Upper lobe of left lung (tissue), 6 donors: Measurements from ENCODE around the gene PRDM2. TPM values are rescaled to one million over a fixed set of nuclear protein-coding genes. Genes with fewer than 3 reads are reported as not detected.

Experiments used
- ATAC-seq, 2 donors: fragments of 200-7000 bp; cut with Tn5 transposase; one replicate each; pipeline ENCODE4 v1.9.1; 2022; ENCODE audit warnings: mild to moderate bottlenecking in 2 of 2, moderate library complexity in 2 of 2; ENCODE audit not compliant: low FRiP score in 2 of 2
- DNase-seq, 2 donors: peaks; one replicate each; pipeline ENCODE4 v3.0.0-alpha.2; 2019 to 2020
- H3K27ac ChIP-seq, 4 donors: fragments of 200-600 bp; sonication (generic); one replicate each; pipeline ENCODE4 v1.5.1; 2016 to 2019
- H3K27me3 ChIP-seq, 4 donors: fragments of 200-600 bp; sonication (generic); one replicate each; pipeline ENCODE4 v1.5.1; 2017 to 2019
- H3K36me3 ChIP-seq, 4 donors: fragments of 200-600 bp; sonication (generic); one replicate each; pipeline ENCODE4 v1.5.1; 2016 to 2019
- H3K4me1 ChIP-seq, 4 donors: fragments of 200-600 bp; sonication (generic); one replicate each; pipeline ENCODE4 v1.5.1; 2018 to 2019
- H3K4me3 ChIP-seq, 4 donors: fragments of 200-600 bp; sonication (generic); one replicate each; pipeline ENCODE4 v1.5.1; 2017 to 2019; ENCODE audit warnings: mild to moderate bottlenecking in 2 of 4, moderate library complexity in 1 of 4
- H3K9me3 ChIP-seq, 4 donors: fragments of 200-600 bp; sonication (generic); one replicate each; pipeline ENCODE4 v1.5.1; 2018 to 2019
- EP300 ChIP-seq, 4 donors: sonication (generic); formaldehyde crosslinking; IDR thresholded peaks; one replicate each; pipeline ENCODE4 v1.5.1; 2017; ENCODE audit warnings: antibody characterized with exemption in 4 of 4, control low read depth in 2 of 4
- POLR2A ChIP-seq, 4 donors: fragments of 450-650 bp; IDR thresholded peaks; one replicate each; pipeline ENCODE4 v1.5.1; 2016 to 2017; ENCODE audit warnings: antibody characterized with exemption in 4 of 4, mild to moderate bottlenecking in 2 of 4
- POLR2AphosphoS5 ChIP-seq, 2 donors: sonication (generic); formaldehyde crosslinking; IDR thresholded peaks; one replicate each; pipeline ENCODE4 v1.5.1; 2017; ENCODE audit warnings: antibody characterized with exemption in 2 of 2
- WGBS, 2 donors: methylation state at CpG; one replicate each; pipeline ENCODE4 v1.1.5; 2017 to 2018; 5-methylcytosine and 5-hydroxymethylcytosine counted together
- total RNA-seq, 6 donors: library from RNA; depleted of rRNA in 4 of 6; stranded (reverse); fragments of >200 nt in 4 of 6; gene quantifications; one replicate each; pipeline versions ENCODE4 v1.1.0 to v1.2.1, GENCODE V29; 2016 to 2021
- TF ChIP-seq, protein P1 (sequence below), 6 experiments: fragments of 450-650 bp in 4 of 6; fragments of 200-600 bp in 2 of 6; sonication (generic) in 2 of 6; IDR thresholded peaks; one replicate each; pipeline ENCODE4 v1.5.1; 2016 to 2019; ENCODE audit warnings: antibody characterized with exemption in 6 of 6
- donor health status: DM: no; HTN: no; CAD: no; lungs with moderate emphysema.
- donor health status: DM: no; HTN: yes; CAD: no; lungs with severe emphysema.

Gene PRDM2
- total RNA-seq, 6 donors from 2014 or later: 35.0 to 70.2 (median 40.9) TPM

DNA sequence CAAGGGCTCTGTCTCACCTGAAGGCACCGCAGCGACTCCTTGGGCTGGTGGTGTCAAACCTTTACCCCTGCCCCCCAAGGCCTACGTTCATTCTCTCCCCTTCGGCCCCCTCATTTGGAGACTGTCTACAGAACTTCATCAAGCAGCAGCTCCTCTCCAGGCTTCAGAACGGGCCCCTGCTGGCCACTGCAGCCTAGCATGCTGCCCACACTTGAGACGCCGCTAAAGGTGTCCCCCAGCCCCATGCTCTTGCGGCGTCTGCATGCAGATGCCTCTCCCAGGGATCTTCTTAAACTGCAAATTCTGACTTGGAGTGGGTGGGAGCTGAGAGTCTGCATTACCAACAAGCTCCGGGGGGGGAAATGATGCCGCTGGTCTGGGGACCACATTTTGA is 104.2 kb downstream of the PRDM2 start:
- ATAC-seq: no peak
- Histone ChIP-seq H3K4me1 (peaks cover 0 to 12% (median 3%) of the 10 kb centered on the region in 4 donors), H3K4me3 (no peak overlapping the region)

DNA sequence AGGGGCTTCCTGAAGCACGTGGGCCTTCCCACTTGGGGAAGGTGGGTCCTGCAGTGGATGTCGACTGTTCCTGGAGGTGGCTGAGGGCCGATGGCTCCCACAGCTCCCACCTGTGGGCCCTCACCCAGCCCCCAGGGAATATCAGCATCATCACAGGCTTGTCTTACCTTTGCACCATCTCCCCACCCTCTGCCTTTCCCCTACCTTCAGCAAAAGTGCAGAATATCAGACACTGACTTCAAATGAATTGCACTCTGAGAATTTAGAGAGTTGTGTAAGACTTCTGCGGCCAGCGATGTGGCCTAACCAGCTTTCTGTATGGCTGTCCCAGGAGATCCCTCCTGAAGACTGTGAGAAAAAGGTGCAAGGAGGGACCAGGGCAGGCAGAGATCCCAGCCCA is 105.4 kb downstream of the PRDM2 start:
- Histone ChIP-seq H3K27ac (no peak overlapping the region), H3K4me1 (peaks cover 0 to 12% (median 3%) of the 10 kb centered on the region in 4 donors), H3K27me3 (no peaks in the 10 kb centered on the region), H3K4me3 (no peak overlapping the region), H3K9me3 (no peaks in the 10 kb centered on the region), H3K36me3 (peaks cover 0 to 9% (median 0%) of the 10 kb centered on the region in 4 donors)
- TF ChIP-seq EP300 (IDR thresholded peaks at IDR 0.05): no peak
- ATAC-seq: no peak
- 80 to 89% methylated on average over 4 to 5 of the region's 5 CpGs for WGBS, 2 donors
- DNase-seq: no peak

More for the DNA sequence above, 104.2 kb downstream of the PRDM2 start:
- Histone ChIP-seq H3K27me3 (no peaks in the 10 kb centered on the region), H3K36me3 (peaks cover 0 to 9% (median 0%) of the 10 kb centered on the region in 4 donors), H3K9me3 (no peaks in the 10 kb centered on the region), H3K27ac (no peak overlapping the region)
- no peak for DNase-seq
- 96 to 98% methylated on average over 10 to 11 of the region's 11 CpGs for WGBS, 2 donors
- no peak for TF ChIP-seq POLR2AphosphoS5 (IDR thresholded peaks at IDR 0.05)
- TF ChIP-seq EP300 (IDR thresholded peaks at IDR 0.05): no peak
- TF ChIP-seq, protein P1, sequence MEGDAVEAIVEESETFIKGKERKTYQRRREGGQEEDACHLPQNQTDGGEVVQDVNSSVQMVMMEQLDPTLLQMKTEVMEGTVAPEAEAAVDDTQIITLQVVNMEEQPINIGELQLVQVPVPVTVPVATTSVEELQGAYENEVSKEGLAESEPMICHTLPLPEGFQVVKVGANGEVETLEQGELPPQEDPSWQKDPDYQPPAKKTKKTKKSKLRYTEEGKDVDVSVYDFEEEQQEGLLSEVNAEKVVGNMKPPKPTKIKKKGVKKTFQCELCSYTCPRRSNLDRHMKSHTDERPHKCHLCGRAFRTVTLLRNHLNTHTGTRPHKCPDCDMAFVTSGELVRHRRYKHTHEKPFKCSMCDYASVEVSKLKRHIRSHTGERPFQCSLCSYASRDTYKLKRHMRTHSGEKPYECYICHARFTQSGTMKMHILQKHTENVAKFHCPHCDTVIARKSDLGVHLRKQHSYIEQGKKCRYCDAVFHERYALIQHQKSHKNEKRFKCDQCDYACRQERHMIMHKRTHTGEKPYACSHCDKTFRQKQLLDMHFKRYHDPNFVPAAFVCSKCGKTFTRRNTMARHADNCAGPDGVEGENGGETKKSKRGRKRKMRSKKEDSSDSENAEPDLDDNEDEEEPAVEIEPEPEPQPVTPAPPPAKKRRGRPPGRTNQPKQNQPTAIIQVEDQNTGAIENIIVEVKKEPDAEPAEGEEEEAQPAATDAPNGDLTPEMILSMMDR (IDR thresholded peaks at IDR 0.05): no peak
- no peak for TF ChIP-seq POLR2A (IDR thresholded peaks at IDR 0.05)

DNA sequence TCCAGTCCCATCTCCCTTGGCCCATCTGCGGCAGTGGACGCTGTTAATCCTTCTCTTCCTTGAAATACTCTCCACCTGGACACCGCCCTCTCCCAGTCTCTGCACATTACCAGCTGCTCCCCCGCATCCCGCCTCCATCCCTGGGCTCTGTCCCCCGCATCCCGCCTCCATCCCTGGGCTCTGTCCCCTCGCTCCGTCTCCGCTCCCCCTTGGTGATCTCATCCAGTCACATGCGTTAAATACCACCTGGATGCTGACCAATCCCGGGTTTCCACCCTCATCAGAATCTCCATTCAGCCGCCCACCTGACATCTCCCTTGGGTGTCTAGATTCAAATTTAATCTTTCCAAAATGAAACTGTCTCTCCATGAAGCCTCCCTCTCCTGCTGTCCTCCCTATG is 106.1 kb downstream of the PRDM2 start:
- no peak for DNase-seq
- 94 to 96% methylated on average over 13 of the region's 13 CpGs for WGBS, 2 donors
- H3K4me1 ChIP-seq: peaks cover 0 to 6% (median under 1%) of the 10 kb centered on the region in 4 donors
- H3K9me3 ChIP-seq: no peaks in the 10 kb centered on the region
- H3K27me3 ChIP-seq: no peaks in the 10 kb centered on the region
- no peak overlapping the region for H3K4me3 ChIP-seq
- peaks cover 0 to 9% (median 0%) of the 10 kb centered on the region in 4 donors for H3K36me3 ChIP-seq
- ATAC-seq: no peak
- no peak for TF ChIP-seq EP300 (IDR thresholded peaks at IDR 0.05)
- no peak overlapping the region for H3K27ac ChIP-seq

- no peaks in the 10 kb centered on the region for H3K4me1 ChIP-seq
- H3K27ac ChIP-seq: no peak overlapping the region
- TF ChIP-seq, protein P1 (IDR thresholded peaks at IDR 0.05): peak in 3 of 6 experiments; percentile 12 to 39 (median 17)
- TF ChIP-seq POLR2AphosphoS5 (IDR thresholded peaks at IDR 0.05): no peak
- H3K4me3 ChIP-seq: no peak overlapping the region
- no peaks in the 10 kb centered on the region for H3K9me3 ChIP-seq
- peaks cover 0 to 9% (median 0%) of the 10 kb centered on the region in 4 donors for H3K36me3 ChIP-seq
- no peaks in the 10 kb centered on the region for H3K27me3 ChIP-seq
- 68 to 86% methylated on average over 7 of the region's 7 CpGs for WGBS, 2 donors
- DNase-seq (no peak), ATAC-seq (no peak)
Measured at GRCh38 chr1:13807209-13807608, 107.2 kb downstream of the PRDM2 start.

DNA sequence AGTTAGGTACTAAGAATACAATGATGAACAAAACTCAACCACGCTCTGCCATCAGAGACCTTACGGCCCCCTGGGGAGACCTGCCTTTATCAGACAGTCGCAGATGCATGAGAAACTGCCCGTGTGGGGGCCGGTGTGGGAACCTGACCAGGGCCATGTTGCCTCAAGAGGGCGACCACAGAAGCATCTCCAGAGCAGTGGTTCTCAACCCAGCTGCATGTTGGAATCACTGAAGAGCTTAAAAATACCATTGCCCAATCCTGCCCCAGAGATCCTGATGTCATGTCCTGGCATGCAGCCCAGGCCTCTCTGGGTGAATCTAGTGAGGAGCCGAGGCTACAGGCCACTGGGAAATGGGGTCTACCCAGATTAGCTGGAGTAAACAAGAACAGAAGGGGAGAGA is 108.7 kb downstream of the PRDM2 start:
- H3K36me3 ChIP-seq: peaks cover 0 to 9% (median 0%) of the 10 kb centered on the region in 4 donors
- DNase-seq (no peak), ATAC-seq (no peak)
- H3K27me3 ChIP-seq: no peaks in the 10 kb centered on the region
- H3K27ac ChIP-seq: no peak overlapping the region
- 85 to 87% methylated on average over 7 of the region's 7 CpGs for WGBS, 2 donors
- H3K4me3 ChIP-seq: no peak overlapping the region
- TF ChIP-seq EP300 (IDR thresholded peaks at IDR 0.05): no peak
- no peak for TF ChIP-seq POLR2A (IDR thresholded peaks at IDR 0.05)
- TF ChIP-seq POLR2AphosphoS5 (IDR thresholded peaks at IDR 0.05): no peak
- TF ChIP-seq, protein P1 (IDR thresholded peaks at IDR 0.05): no peak
- H3K4me1 ChIP-seq: peaks cover 0 to 9% (median 0%) of the 10 kb centered on the region in 4 donors
- no peaks in the 10 kb centered on the region for H3K9me3 ChIP-seq

- Histone ChIP-seq H3K4me3 (no peak overlapping the region), H3K9me3 (no peaks in the 10 kb centered on the region), H3K27me3 (no peaks in the 10 kb centered on the region), H3K27ac (no peak overlapping the region), H3K36me3 (peaks cover 0 to 9% (median 0%) of the 10 kb centered on the region in 4 donors), H3K4me1 (peaks cover 0 to 9% (median 0%) of the 10 kb centered on the region in 4 donors)
- DNase-seq (no peak), ATAC-seq (no peak)
- no peak for TF ChIP-seq POLR2AphosphoS5 (IDR thresholded peaks at IDR 0.05)
- no peak for TF ChIP-seq EP300 (IDR thresholded peaks at IDR 0.05)
- TF ChIP-seq, protein P1 (IDR thresholded peaks at IDR 0.05): no peak
- WGBS, 2 donors: 89 to 90% methylated on average over 15 of the region's 15 CpGs
Measured at GRCh38 chr1:13809461-13810159, 109.6 kb downstream of the PRDM2 start.
